GM13977 (cell line): Measurements from ENCODE around the gene FBXL17.

Experiments used
- DNase-seq: peaks from one replicate; pipeline ENCODE4 v3.0.0; 2012; ENCODE audit warnings: low spot score
- CTCF ChIP-seq: IDR thresholded peaks from 2 replicates; pipeline ENCODE4 v1.5.1; 2012; ENCODE audit warnings: mild to moderate bottlenecking, control low read depth; ENCODE audit not compliant: insufficient read depth; ENCODE audit errors: extremely low read depth, missing control alignments
- in situ Hi-C: fragments of 300-500 bp; cut with MboI; formaldehyde crosslinking; loops from one replicate; pipeline ENCODE4 v1.12.0; 2022; ENCODE audit warnings: low sequenced_read_pairs, low pct_unique_long_range_greater_than_20kb, mixed read lengths, inconsistent platforms; ENCODE audit not compliant: unreplicated experiment

Gene FBXL17

GRCh38 chr5:107835096-107835495 lies 546.8 kb downstream of the FBXL17 start:
- TF ChIP-seq CTCF: no peak
- no peak for DNase-seq
- in situ Hi-C loops: no loop called here

- no peak for TF ChIP-seq CTCF
- in situ Hi-C loops: no loop called here
- DNase-seq: no peak
Measured at GRCh38 chr5:107832746-107833145, 549.2 kb downstream of the FBXL17 start.

- TF ChIP-seq CTCF: no peak
- no peak for DNase-seq
- in situ Hi-C loops: no loop called here
Measured at GRCh38 chr5:107831612-107832395, 550.1 kb downstream of the FBXL17 start.

GRCh38 chr5:107830750-107831149 lies 551.1 kb downstream of the FBXL17 start:
- DNase-seq: no peak
- in situ Hi-C loops: no loop called here

GRCh38 chr5:107826311-107827000 lies 555.4 kb downstream of the FBXL17 start:
- no peak for DNase-seq
- in situ Hi-C loops: no loop called here
- no peak for TF ChIP-seq CTCF

More at GRCh38 chr5:107830750-107831149, 551.1 kb downstream of the FBXL17 start:
- no peak for TF ChIP-seq CTCF

- TF ChIP-seq CTCF: no peak
- in situ Hi-C loops: no loop called here
- no peak for DNase-seq
Measured at GRCh38 chr5:107824821-107825220, 557.1 kb downstream of the FBXL17 start.
